CD8-positive, alpha-beta memory T cell (primary cell): Measurements from ENCODE around the gene KLHL29. TPM values are rescaled to one million over a fixed set of nuclear protein-coding genes. Genes with fewer than 3 reads are reported as not detected.

ENCODE experiments used
- CTCF ChIA-PET: fragments of 350-600 bp; sonication (Branson Sonifier 250); formaldehyde crosslinking; loops from one replicate; lab custom pipeline; 2021; ENCODE audit warnings: antibody characterized with exemption; lab: Charles Lee
- POLR2A ChIA-PET: fragments of 350-600 bp; sonication (Branson Sonifier 250); formaldehyde crosslinking; loops from one replicate; lab custom pipeline; 2021; ENCODE audit warnings: antibody characterized with exemption; lab: Charles Lee
- DNase-seq, 5 donors: peaks; one replicate each; pipeline versions ENCODE4 v3.0.0 to v3.0.0-alpha.2; 2020 to 2022; ENCODE audit warnings: mixed read lengths in 1 of 5
- H3K27ac ChIP-seq: one replicate; pipeline ENCODE4 v1.7.0; 2013; ENCODE audit warnings: low read depth, mild to moderate bottlenecking, low read length, moderate library complexity
- H3K27me3 ChIP-seq: 2 replicates; pipeline ENCODE4 v1.7.0; 2013; ENCODE audit warnings: low read length, mild to moderate bottlenecking; ENCODE audit not compliant: insufficient read depth, poor library complexity, severe bottlenecking
- H3K36me3 ChIP-seq: 2 replicates; pipeline ENCODE4 v1.7.0; 2013; ENCODE audit warnings: mild to moderate bottlenecking, low read length, moderate library complexity; ENCODE audit not compliant: insufficient read depth
- H3K4me1 ChIP-seq: 2 replicates; pipeline ENCODE4 v1.7.0; 2013; ENCODE audit warnings: mild to moderate bottlenecking, low read length, moderate library complexity; ENCODE audit not compliant: insufficient read depth
- H3K4me3 ChIP-seq: 2 replicates; pipeline ENCODE4 v1.7.0; 2013; ENCODE audit warnings: mild to moderate bottlenecking, low read length
- H3K9me3 ChIP-seq: 2 replicates; pipeline ENCODE4 v1.7.0; 2013; ENCODE audit warnings: mild to moderate bottlenecking, low read length
- H3K27ac Mint-ChIP-seq, 8 donors: one replicate each; pipeline ENCODE4 v1.8.0; 2020 to 2021; ENCODE audit warnings: mixed read lengths in 8 of 8, mild to moderate bottlenecking in 6 of 8, inconsistent platforms in 3 of 8, moderate library complexity in 3 of 8
- H3K27me3 Mint-ChIP-seq, 2 donors: one replicate each; pipeline ENCODE4 v1.8.0; 2020 to 2021; ENCODE audit warnings: mixed read lengths in 2 of 2, mild to moderate bottlenecking in 1 of 2, moderate library complexity in 1 of 2
- H3K36me3 Mint-ChIP-seq, 3 donors: one replicate each; pipeline ENCODE4 v1.8.0; 2020 to 2021; ENCODE audit warnings: mixed read lengths in 3 of 3, inconsistent platforms in 1 of 3, mild to moderate bottlenecking in 1 of 3
- H3K4me1 Mint-ChIP-seq, 3 donors: one replicate each; pipeline ENCODE4 v1.8.0; 2020 to 2021; ENCODE audit warnings: mixed read lengths in 3 of 3, inconsistent platforms in 1 of 3, mild to moderate bottlenecking in 1 of 3
- H3K4me3 Mint-ChIP-seq, 7 donors: one replicate each; pipeline ENCODE4 v1.8.0; 2020 to 2021; ENCODE audit warnings: mixed read lengths in 7 of 7, mild to moderate bottlenecking in 6 of 7, moderate library complexity in 4 of 7, inconsistent platforms in 2 of 7
- H3K9me3 Mint-ChIP-seq, 5 donors: one replicate each; pipeline ENCODE4 v1.8.0; 2020 to 2022; ENCODE audit warnings: mixed read lengths in 5 of 5, mild to moderate bottlenecking in 3 of 5, moderate library complexity in 2 of 5, inconsistent platforms in 1 of 5
- polyA plus RNA-seq: library from polyadenylated mRNA; unstranded; fragments of 300-500 nt; fragmentation: Illumina TruSeq; gene quantifications from one replicate; pipeline ENCODE4 v1.2.3, GENCODE V29; 2021
- total RNA-seq, 2 experiments: library from RNA; stranded (reverse); gene quantifications; one replicate each; pipeline ENCODE4 v1.2.3, GENCODE V29; 2021

Gene KLHL29
- total and polyA plus RNA-seq, 3 experiments from 2014 or later = 0.11 to 0.21 (median 0.13) TPM

GRCh38 chr2:23670245-23670592, 285.2 kb downstream of the KLHL29 start:
- Mint-ChIP-seq H3K36me3 (no peaks in the 10 kb centered on the region), H3K27ac (no peak overlapping the region), H3K4me3 (no peak overlapping the region), H3K27me3 (peaks cover 5 to 18% of the 10 kb centered on the region in 2 donors), H3K9me3 (peaks cover 0 to 3% (median 2%) of the 10 kb centered on the region in 5 donors), H3K4me1 (no peaks in the 10 kb centered on the region)
- no peak overlapping the region for H3K27ac ChIP-seq
- CTCF ChIA-PET = no interaction called here
- no peak overlapping the region for H3K4me3 ChIP-seq
- no peaks in the 10 kb centered on the region for H3K36me3 ChIP-seq
- H3K4me1 ChIP-seq = no peaks in the 10 kb centered on the region
- H3K9me3 ChIP-seq = no peaks in the 10 kb centered on the region
- POLR2A ChIA-PET = no interaction called here
- H3K27me3 ChIP-seq = no peaks in the 10 kb centered on the region
- DNase-seq = no peak

- ChIA-PET CTCF (no interaction called here), POLR2A (no interaction called here)
- H3K4me3 Mint-ChIP-seq = no peak overlapping the region
- no peak for DNase-seq
- Histone ChIP-seq H3K36me3 (no peaks in the 10 kb centered on the region), H3K4me1 (no peaks in the 10 kb centered on the region), H3K27me3 (no peaks in the 10 kb centered on the region), H3K9me3 (no peaks in the 10 kb centered on the region), H3K4me3 (no peak overlapping the region), H3K27ac (no peak overlapping the region)
- H3K27me3 Mint-ChIP-seq = peaks cover 6 to 20% of the 10 kb centered on the region in 2 donors
- no peaks in the 10 kb centered on the region for H3K4me1 Mint-ChIP-seq
- peaks cover 0 to 2% (median 0%) of the 10 kb centered on the region in 3 donors for H3K36me3 Mint-ChIP-seq
- H3K27ac Mint-ChIP-seq = no peak overlapping the region
- H3K9me3 Mint-ChIP-seq = peaks cover 0 to 7% (median 5%) of the 10 kb centered on the region in 5 donors
Measured at GRCh38 chr2:23673082-23673481, 288.1 kb downstream of the KLHL29 start.

- Histone ChIP-seq H3K4me1 (no peaks in the 10 kb centered on the region), H3K36me3 (no peaks in the 10 kb centered on the region), H3K27ac (no peak overlapping the region), H3K9me3 (no peaks in the 10 kb centered on the region), H3K4me3 (no peak overlapping the region), H3K27me3 (no peaks in the 10 kb centered on the region)
- Mint-ChIP-seq H3K4me3 (no peak overlapping the region), H3K27me3 (peaks cover 6 to 20% of the 10 kb centered on the region in 2 donors), H3K4me1 (no peaks in the 10 kb centered on the region), H3K36me3 (peaks cover 0 to 4% (median 0%) of the 10 kb centered on the region in 3 donors), H3K9me3 (peaks cover 0 to 11% (median 5%) of the 10 kb centered on the region in 5 donors), H3K27ac (no peak overlapping the region)
- POLR2A ChIA-PET = no interaction called here
- DNase-seq = no peak
- CTCF ChIA-PET = no interaction called here
Measured at GRCh38 chr2:23673830-23674679, 289.1 kb downstream of the KLHL29 start.

GRCh38 chr2:23675506-23675905, 290.5 kb downstream of the KLHL29 start:
- Histone ChIP-seq H3K4me1 (no peaks in the 10 kb centered on the region), H3K36me3 (no peaks in the 10 kb centered on the region), H3K27me3 (no peaks in the 10 kb centered on the region), H3K4me3 (no peak overlapping the region), H3K27ac (no peak overlapping the region), H3K9me3 (no peaks in the 10 kb centered on the region)
- Mint-ChIP-seq H3K36me3 (peaks cover 0 to 4% (median 0%) of the 10 kb centered on the region in 3 donors), H3K27ac (no peak overlapping the region), H3K4me1 (no peaks in the 10 kb centered on the region), H3K27me3 (peaks cover 8 to 20% of the 10 kb centered on the region in 2 donors), H3K9me3 (peaks cover 0 to 13% (median 5%) of the 10 kb centered on the region in 5 donors), H3K4me3 (no peak overlapping the region)
- DNase-seq = no peak
- ChIA-PET POLR2A (no interaction called here), CTCF (no interaction called here)

GRCh38 chr2:23677836-23678235, 292.9 kb downstream of the KLHL29 start:
- no peak overlapping the region for H3K4me3 ChIP-seq
- no peaks in the 10 kb centered on the region for H3K4me1 ChIP-seq
- peaks cover 8 to 20% of the 10 kb centered on the region in 2 donors for H3K27me3 Mint-ChIP-seq
- H3K4me3 Mint-ChIP-seq = no peak overlapping the region
- no peaks in the 10 kb centered on the region for H3K9me3 ChIP-seq
- H3K9me3 Mint-ChIP-seq = peaks cover 0 to 13% (median 8%) of the 10 kb centered on the region in 5 donors
- DNase-seq = no peak
- H3K27me3 ChIP-seq = no peaks in the 10 kb centered on the region
- ChIA-PET CTCF (no interaction called here), POLR2A (no interaction called here)
- H3K36me3 Mint-ChIP-seq = peaks cover 0 to 4% (median 0%) of the 10 kb centered on the region in 3 donors
- no peak overlapping the region for H3K27ac Mint-ChIP-seq
- H3K36me3 ChIP-seq = no peaks in the 10 kb centered on the region
- no peak overlapping the region for H3K27ac ChIP-seq
- H3K4me1 Mint-ChIP-seq = no peaks in the 10 kb centered on the region

- H3K27ac ChIP-seq = no peak overlapping the region
- H3K9me3 ChIP-seq = no peaks in the 10 kb centered on the region
- H3K4me3 Mint-ChIP-seq = no peak overlapping the region
- peaks cover 0 to 2% (median 0%) of the 10 kb centered on the region in 3 donors for H3K4me1 Mint-ChIP-seq
- POLR2A ChIA-PET = no interaction called here
- H3K36me3 ChIP-seq = no peaks in the 10 kb centered on the region
- no peaks in the 10 kb centered on the region for H3K4me1 ChIP-seq
- H3K27ac Mint-ChIP-seq = no peak overlapping the region
- peaks cover 4 to 10% of the 10 kb centered on the region in 2 donors for H3K27me3 Mint-ChIP-seq
- peaks cover 0 to 4% (median 0%) of the 10 kb centered on the region in 3 donors for H3K36me3 Mint-ChIP-seq
- no peak for DNase-seq
- H3K27me3 ChIP-seq = no peaks in the 10 kb centered on the region
- no peak overlapping the region for H3K4me3 ChIP-seq
- peaks cover 0 to 13% (median 8%) of the 10 kb centered on the region in 5 donors for H3K9me3 Mint-ChIP-seq
- CTCF ChIA-PET = no interaction called here
Measured at GRCh38 chr2:23679044-23679443, 294.1 kb downstream of the KLHL29 start.

GRCh38 chr2:23680951-23681350, 296.0 kb downstream of the KLHL29 start:
- H3K27me3 ChIP-seq = no peaks in the 10 kb centered on the region
- Mint-ChIP-seq H3K36me3 (peaks cover 0 to 4% (median 0%) of the 10 kb centered on the region in 3 donors), H3K4me1 (peaks cover 0 to 8% (median 5%) of the 10 kb centered on the region in 3 donors), H3K27ac (no peak overlapping the region), H3K9me3 (peaks cover 0 to 11% (median 6%) of the 10 kb centered on the region in 5 donors), H3K4me3 (no peak overlapping the region), H3K27me3 (peaks cover 2 to 4% of the 10 kb centered on the region in 2 donors)
- no peaks in the 10 kb centered on the region for H3K36me3 ChIP-seq
- H3K27ac ChIP-seq = no peak overlapping the region
- H3K4me3 ChIP-seq = no peak overlapping the region
- H3K4me1 ChIP-seq = no peaks in the 10 kb centered on the region
- H3K9me3 ChIP-seq = no peaks in the 10 kb centered on the region
- no peak for DNase-seq
- ChIA-PET POLR2A (no interaction called here), CTCF (no interaction called here)

GRCh38 chr2:23681356-23682140, 296.6 kb downstream of the KLHL29 start:
- Histone ChIP-seq H3K27ac (no peak overlapping the region), H3K9me3 (no peaks in the 10 kb centered on the region), H3K27me3 (no peaks in the 10 kb centered on the region), H3K4me1 (no peaks in the 10 kb centered on the region), H3K36me3 (no peaks in the 10 kb centered on the region), H3K4me3 (no peak overlapping the region)
- ChIA-PET CTCF (no interaction called here), POLR2A (no interaction called here)
- Mint-ChIP-seq H3K4me1 (peaks cover 2 to 8% (median 5%) of the 10 kb centered on the region in 3 donors), H3K9me3 (peaks cover 0 to 11% (median 5%) of the 10 kb centered on the region in 5 donors), H3K36me3 (peaks cover 0 to 4% (median 0%) of the 10 kb centered on the region in 3 donors), H3K4me3 (no peak overlapping the region), H3K27me3 (peaks cover 2 to 3% of the 10 kb centered on the region in 2 donors), H3K27ac (no peak overlapping the region)
- no peak for DNase-seq
